Osteoblast (primary cell): ENCODE measurements around the gene RANBP3L. TPM values are rescaled to one million over a fixed set of nuclear protein-coding genes. Genes with fewer than 3 reads are reported as not detected.
"Not testable (repeated sequence)": the region's sequence is repeated elsewhere in the genome, so short reads cannot be mapped to it uniquely, and the experiment has no call there.

Experiments used
- DNase-seq: peaks from one replicate; pipeline ENCODE4 v3.0.0; 2011; ENCODE audit warnings: low spot score, mixed read lengths; ENCODE audit not compliant: insufficient read length; ENCODE audit errors: missing footprints
- H2AFZ ChIP-seq: 2 replicates; pipeline ENCODE4 v1.6.0; 2011; ENCODE audit warnings: mild to moderate bottlenecking, low read length
- H3K27ac ChIP-seq: 2 replicates; pipeline ENCODE4 v1.5.1; 2011; ENCODE audit warnings: mild to moderate bottlenecking, low read depth, low read length, moderate library complexity
- H3K27me3 ChIP-seq: 2 replicates; pipeline ENCODE4 v1.6.0; 2012; ENCODE audit warnings: mild to moderate bottlenecking, control low read depth, inconsistent platforms, low read length, moderate library complexity; ENCODE audit not compliant: insufficient read depth
- H3K36me3 ChIP-seq: 2 replicates; pipeline ENCODE4 v1.5.1; 2011; ENCODE audit warnings: mild to moderate bottlenecking, low read length, control low read depth, moderate library complexity; ENCODE audit not compliant: insufficient read depth
- H3K4me1 ChIP-seq: 2 replicates; pipeline ENCODE4 v1.5.1; 2011; ENCODE audit warnings: mild to moderate bottlenecking, low read length, control low read depth, moderate library complexity; ENCODE audit not compliant: insufficient read depth
- H3K4me2 ChIP-seq: 2 replicates; pipeline ENCODE4 v1.6.0; 2011; ENCODE audit warnings: mild to moderate bottlenecking, low read length; ENCODE audit not compliant: insufficient read depth
- H3K4me3 ChIP-seq: fragments of 200-600 bp; sonication (generic); 3 replicates; pipeline ENCODE4 v1.5.1; 2012; ENCODE audit warnings: mild to moderate bottlenecking, low read length, inconsistent platforms; ENCODE audit not compliant: insufficient read depth
- H3K79me2 ChIP-seq: 2 replicates; pipeline ENCODE4 v1.6.0; 2012; ENCODE audit warnings: mild to moderate bottlenecking, low read length, control low read depth, inconsistent platforms; ENCODE audit not compliant: insufficient read depth
- H3K9me3 ChIP-seq: 2 replicates; pipeline ENCODE4 v1.5.1; 2011; ENCODE audit warnings: low read depth, low read length, control low read depth
- H4K20me1 ChIP-seq: 2 replicates; pipeline ENCODE4 v1.6.0; 2012; ENCODE audit warnings: mild to moderate bottlenecking, low read length, control low read depth; ENCODE audit not compliant: insufficient read depth
- CTCF ChIP-seq: IDR thresholded peaks from 2 replicates; pipeline ENCODE4 v1.5.1; 2011; ENCODE audit warnings: mild to moderate bottlenecking, low read depth, low read length, moderate library complexity; ENCODE audit errors: extremely low read depth
- total RNA-seq: library from RNA; depleted of rRNA; stranded (reverse); fragments of >200 nt; gene quantifications from 2 replicates; pipeline ENCODE4 v1.2.3, GENCODE V29; 2012

Gene RANBP3L
- total RNA-seq, 1 donor, result 1.8 TPM

GRCh38 chr5:36202521-36202961 lies 99.2 kb downstream of the RANBP3L start:
- Histone ChIP-seq H3K9me3 (no peaks in the 10 kb centered on the region), H3K79me2 (no peaks in the 10 kb centered on the region), H3K36me3 (peaks cover 14% of the 10 kb centered on the region), H4K20me1 (no peaks in the 10 kb centered on the region), H3K27me3 (no peaks in the 10 kb centered on the region), H3K27ac (peak overlapping the region; percentile 49), H2AFZ (no peak overlapping the region), H3K4me3 (no peak overlapping the region), H3K4me1 (peaks cover 26% of the 10 kb centered on the region), H3K4me2 (peak overlapping the region; percentile 5)
- no peak for DNase-seq
- no peak for TF ChIP-seq CTCF

GRCh38 chr5:36200513-36200912 lies 101.2 kb downstream of the RANBP3L start:
- Histone ChIP-seq H2AFZ (no peak overlapping the region), H3K4me1 (peaks cover 26% of the 10 kb centered on the region), H4K20me1 (no peaks in the 10 kb centered on the region), H3K27me3 (no peaks in the 10 kb centered on the region), H3K4me3 (no peak overlapping the region), H3K79me2 (no peaks in the 10 kb centered on the region), H3K4me2 (peak overlapping the region; percentile 9), H3K36me3 (peaks cover 23% of the 10 kb centered on the region), H3K9me3 (no peaks in the 10 kb centered on the region), H3K27ac (no peak overlapping the region)
- DNase-seq, result no peak
- no peak for TF ChIP-seq CTCF

- no peak for DNase-seq
- Histone ChIP-seq H3K27me3 (no peaks in the 10 kb centered on the region), H3K4me2 (no peak overlapping the region), H3K27ac (peak overlapping the region; percentile 33), H2AFZ (no peak overlapping the region), H3K9me3 (no peaks in the 10 kb centered on the region), H3K4me1 (peaks cover 26% of the 10 kb centered on the region), H3K4me3 (no peak overlapping the region), H3K79me2 (no peaks in the 10 kb centered on the region), H4K20me1 (no peaks in the 10 kb centered on the region), H3K36me3 (peaks cover 23% of the 10 kb centered on the region)
- no peak for TF ChIP-seq CTCF
Observed at GRCh38 chr5:36199620-36200019, 102.1 kb downstream of the RANBP3L start.

- not testable (repeated sequence) for H3K27me3 ChIP-seq, H3K27ac ChIP-seq, H4K20me1 ChIP-seq, H2AFZ ChIP-seq, H3K4me2 ChIP-seq, H3K79me2 ChIP-seq, DNase-seq, H3K9me3 ChIP-seq, H3K4me3 ChIP-seq
- Histone ChIP-seq H3K4me1 (peaks cover 25% of the 10 kb centered on the region), H3K36me3 (peaks cover 23% of the 10 kb centered on the region)
Observed at GRCh38 chr5:36198783-36199182, 102.9 kb downstream of the RANBP3L start.

Other genes with a start within 250 kb of the RANBP3L start
- under 0.01 TPM in 1 of 2 replicates, not detected in the other for gene UGT3A2, start 235.0 kb downstream of the RANBP3L start, total RNA-seq
- gene LMBRD2, start 150.0 kb downstream of the RANBP3L start, total RNA-seq, result 11.5 and 13.8 TPM in 2 replicates
- 17.7 and 20.6 TPM in 2 replicates for gene SKP2, start 149.8 kb downstream of the RANBP3L start, total RNA-seq
- gene NADK2, start 60.0 kb downstream of the RANBP3L start, total RNA-seq, result 34.7 and 44.8 TPM in 2 replicates